ENCODE results near the gene TRAF7.
"Not testable (repeated sequence)": the region's sequence is repeated elsewhere in the genome, so short reads cannot be mapped to it uniquely, and the experiment has no call there.

Gene TRAF7

GRCh38 chr16:2155091-2155950 lies at the start of gene TRAF7:
Gene TRAF7, plus strand, starts transcription at chr16:2155782. Its CDS starts 8,139 bp downstream, at chr16:2163921.
- H3K9ac ChIP-seq = no peak within 1 kb of the TSS
- H3K79me2 ChIP-seq = peaks cover 46% of the 10 kb centered on the region
- TF ChIP-seq CTCF (IDR thresholded peaks at IDR 0.05) = peak; percentile 9
- peak within 1 kb of the TSS; percentile 25 for H2AFZ ChIP-seq
- H3K36me3 ChIP-seq (ENCODE audit: control insufficient read depth, insufficient read depth, low read length) = no peaks in the 10 kb centered on the region
- peaks cover 25% of the 10 kb centered on the region for H3K4me1 ChIP-seq
- H3K4me2 ChIP-seq (ENCODE audit: low read length) = peak within 1 kb of the TSS; percentile 98
- H3K4me3 ChIP-seq (ENCODE audit: low read depth, low read length) = peak within 1 kb of the TSS; percentile 97
- no peaks in the 10 kb centered on the region for H3K9me3 ChIP-seq (ENCODE audit: control insufficient read depth, low read length)
- peak within 1 kb of the TSS; percentile 78 for H3K27ac ChIP-seq
- no peaks in the 10 kb centered on the region for H3K27me3 ChIP-seq (ENCODE audit: control insufficient read depth, insufficient read depth, low read length)

- H3K4me2 ChIP-seq (ENCODE audit: low read length); H3K27ac ChIP-seq; H2AFZ ChIP-seq; H3K36me3 ChIP-seq (ENCODE audit: control insufficient read depth, insufficient read depth, low read length); H3K4me1 ChIP-seq; H3K4me3 ChIP-seq (ENCODE audit: low read depth, low read length); H3K9me3 ChIP-seq (ENCODE audit: control insufficient read depth, low read length); H3K9ac ChIP-seq; H3K27me3 ChIP-seq (ENCODE audit: control insufficient read depth, insufficient read depth, low read length); H3K79me2 ChIP-seq: not testable (repeated sequence)
These were observed 49.4 kb upstream of the TRAF7 start for GRCh38 chr16:2106211-2106610.

DNA sequence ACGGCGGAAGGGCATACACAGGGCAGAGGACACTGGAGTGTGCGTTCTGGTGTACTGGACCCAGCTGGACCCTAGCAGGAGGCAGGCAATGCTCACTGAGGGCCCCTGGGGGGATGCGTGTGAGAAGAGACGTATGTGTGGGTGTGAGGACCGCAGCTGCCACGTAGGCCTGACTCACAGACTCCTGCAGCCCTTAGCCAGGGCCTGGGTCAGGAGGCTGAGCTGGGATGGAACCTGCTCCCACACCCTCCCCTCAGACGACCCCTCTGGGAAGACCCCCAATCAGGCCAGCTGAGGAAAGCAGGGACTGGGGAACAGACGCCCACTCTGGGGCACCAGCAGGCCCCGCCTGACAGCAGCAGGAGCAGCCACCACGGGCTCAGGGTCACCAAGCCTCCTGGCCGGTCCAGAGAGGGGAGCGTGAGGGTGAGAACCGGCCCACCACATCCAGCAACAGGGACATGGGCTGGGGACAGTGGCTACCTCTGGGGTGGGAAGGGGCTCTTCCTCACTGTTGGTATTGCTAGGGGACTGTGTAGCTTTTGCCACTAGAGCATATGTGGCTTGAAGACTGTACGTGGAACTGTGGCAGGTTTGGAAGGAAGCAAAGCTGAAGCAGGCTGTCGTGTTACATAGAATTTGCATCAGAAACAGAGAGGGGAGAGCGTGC lies 48.3 kb upstream of the TRAF7 start:
- H3K79me2 ChIP-seq; H3K4me1 ChIP-seq; H3K4me3 ChIP-seq (ENCODE audit: low read depth, low read length); H3K27me3 ChIP-seq (ENCODE audit: control insufficient read depth, insufficient read depth, low read length); H3K4me2 ChIP-seq (ENCODE audit: low read length); H3K27ac ChIP-seq; H3K9me3 ChIP-seq (ENCODE audit: control insufficient read depth, low read length); H2AFZ ChIP-seq; H3K9ac ChIP-seq; H3K36me3 ChIP-seq (ENCODE audit: control insufficient read depth, insufficient read depth, low read length): not testable (repeated sequence)

GRCh38 chr16:2107791-2108125 lies 47.8 kb upstream of the TRAF7 start:
- H3K27ac ChIP-seq; H3K4me3 ChIP-seq (ENCODE audit: low read depth, low read length); H3K27me3 ChIP-seq (ENCODE audit: control insufficient read depth, insufficient read depth, low read length); H3K9me3 ChIP-seq (ENCODE audit: control insufficient read depth, low read length); H2AFZ ChIP-seq; H3K9ac ChIP-seq; H3K79me2 ChIP-seq; H3K4me1 ChIP-seq; H3K36me3 ChIP-seq (ENCODE audit: control insufficient read depth, insufficient read depth, low read length); H3K4me2 ChIP-seq (ENCODE audit: low read length): not testable (repeated sequence)

- not testable (repeated sequence) for H3K9ac ChIP-seq; H3K4me2 ChIP-seq (ENCODE audit: low read length); H3K36me3 ChIP-seq (ENCODE audit: control insufficient read depth, insufficient read depth, low read length); H3K4me3 ChIP-seq (ENCODE audit: low read depth, low read length); H2AFZ ChIP-seq; H3K27ac ChIP-seq; H3K4me1 ChIP-seq; H3K9me3 ChIP-seq (ENCODE audit: control insufficient read depth, low read length); H3K79me2 ChIP-seq; H3K27me3 ChIP-seq (ENCODE audit: control insufficient read depth, insufficient read depth, low read length)
These were observed 46.9 kb upstream of the TRAF7 start for GRCh38 chr16:2108446-2109270.

DNA sequence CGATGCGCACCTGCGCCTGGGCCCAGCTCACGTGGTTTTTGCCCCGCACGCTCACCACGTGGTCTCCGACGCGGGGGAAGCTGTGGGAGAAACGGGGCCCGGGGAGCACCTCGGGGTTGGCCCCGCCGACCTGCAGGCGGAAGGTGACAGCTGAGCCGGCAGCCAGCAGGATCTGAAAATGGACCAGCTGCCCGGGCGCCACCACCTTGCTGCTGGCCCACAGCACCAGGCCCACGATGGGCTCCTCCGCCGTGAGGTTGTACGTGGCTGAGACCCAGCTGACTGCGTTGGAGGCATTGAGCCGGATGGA lies 46.4 kb upstream of the TRAF7 start:
- not testable (repeated sequence) for H3K36me3 ChIP-seq (ENCODE audit: control insufficient read depth, insufficient read depth, low read length); H3K79me2 ChIP-seq; H3K4me3 ChIP-seq (ENCODE audit: low read depth, low read length); H3K4me2 ChIP-seq (ENCODE audit: low read length); H2AFZ ChIP-seq; H3K27me3 ChIP-seq (ENCODE audit: control insufficient read depth, insufficient read depth, low read length); H3K27ac ChIP-seq; H3K9ac ChIP-seq; H3K9me3 ChIP-seq (ENCODE audit: control insufficient read depth, low read length); H3K4me1 ChIP-seq

- H3K4me1 ChIP-seq; H3K4me2 ChIP-seq (ENCODE audit: low read length); H3K9ac ChIP-seq; H3K4me3 ChIP-seq (ENCODE audit: low read depth, low read length); H3K79me2 ChIP-seq; H2AFZ ChIP-seq; H3K27ac ChIP-seq; H3K27me3 ChIP-seq (ENCODE audit: control insufficient read depth, insufficient read depth, low read length); H3K9me3 ChIP-seq (ENCODE audit: control insufficient read depth, low read length); H3K36me3 ChIP-seq (ENCODE audit: control insufficient read depth, insufficient read depth, low read length): not testable (repeated sequence)
These were observed 45.7 kb upstream of the TRAF7 start for GRCh38 chr16:2109872-2110271.

DNA sequence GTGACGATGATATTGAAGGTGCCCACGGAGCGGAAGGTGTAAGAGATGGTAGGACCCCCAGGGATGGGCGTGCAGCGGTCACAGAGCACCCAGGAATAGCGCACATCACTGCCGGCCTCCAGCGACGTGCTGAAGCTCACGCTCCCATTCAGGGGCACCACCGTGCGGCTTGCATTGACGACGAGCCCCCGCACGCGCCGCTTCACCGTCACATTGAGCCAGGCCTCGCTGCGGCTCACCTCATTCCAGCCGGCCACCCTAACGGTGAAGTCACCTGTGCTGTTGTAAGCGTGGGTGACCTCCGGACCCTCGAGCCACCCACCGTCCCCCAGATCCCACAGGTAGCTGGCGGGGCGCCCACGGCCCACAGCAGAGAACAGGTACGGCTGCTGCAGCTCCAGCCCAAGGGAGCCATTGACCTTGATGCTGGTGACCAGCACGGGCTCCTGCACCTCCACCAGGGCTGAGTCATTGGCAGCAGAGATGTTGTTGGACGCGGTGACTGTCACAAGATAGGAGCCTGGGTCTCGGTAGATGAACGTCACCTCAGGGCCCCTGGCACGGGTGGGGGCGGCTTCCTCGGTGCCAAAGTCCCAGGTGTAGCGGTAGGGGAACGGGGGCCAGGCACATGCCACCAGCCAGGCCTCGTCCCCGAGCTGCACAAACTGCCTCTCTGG lies 45.1 kb upstream of the TRAF7 start:
- H3K4me3 ChIP-seq (ENCODE audit: low read depth, low read length); H3K36me3 ChIP-seq (ENCODE audit: control insufficient read depth, insufficient read depth, low read length); H3K27ac ChIP-seq; H3K4me2 ChIP-seq (ENCODE audit: low read length); H3K9ac ChIP-seq; H2AFZ ChIP-seq; H3K79me2 ChIP-seq; H3K4me1 ChIP-seq; H3K27me3 ChIP-seq (ENCODE audit: control insufficient read depth, insufficient read depth, low read length); H3K9me3 ChIP-seq (ENCODE audit: control insufficient read depth, low read length): not testable (repeated sequence)

GRCh38 chr16:2111009-2111353 lies 44.6 kb upstream of the TRAF7 start:
- not testable (repeated sequence) for H3K4me1 ChIP-seq; H3K4me2 ChIP-seq (ENCODE audit: low read length); H3K9ac ChIP-seq; H3K27me3 ChIP-seq (ENCODE audit: control insufficient read depth, insufficient read depth, low read length); H3K4me3 ChIP-seq (ENCODE audit: low read depth, low read length); H2AFZ ChIP-seq; H3K27ac ChIP-seq; H3K36me3 ChIP-seq (ENCODE audit: control insufficient read depth, insufficient read depth, low read length); H3K79me2 ChIP-seq; H3K9me3 ChIP-seq (ENCODE audit: control insufficient read depth, low read length)
